Gastrocnemius medialis (tissue), 4 donors: ENCODE data around the gene PRKAR1A.

Experiments used
- POLR2A ChIP-seq, 2 donors: fragments of 450-650 bp; IDR thresholded peaks; one replicate each; pipeline ENCODE4 v1.6.1; 2017; ENCODE audit warnings: antibody characterized with exemption in 2 of 2, mild to moderate bottlenecking in 2 of 2, moderate library complexity in 2 of 2
- TF ChIP-seq, protein P1 (sequence below), 5 experiments: fragments of 450-650 bp in 3 of 5; fragments of 200-600 bp in 2 of 5; sonication (generic) in 2 of 5; IDR thresholded peaks in 4 of 5; conservative IDR thresholded peaks in 1 of 5; 1 replicate in 4 of 5; 2 replicates in 1 of 5; pipeline ENCODE4 v1.5.1; 2016 to 2019; ENCODE audit warnings: antibody characterized with exemption in 5 of 5, mild to moderate bottlenecking in 3 of 5, moderate library complexity in 3 of 5

GRCh38 chr17:68564415-68565111 lies 52.3 kb downstream of the PRKAR1A start:
- TF ChIP-seq, protein P1, sequence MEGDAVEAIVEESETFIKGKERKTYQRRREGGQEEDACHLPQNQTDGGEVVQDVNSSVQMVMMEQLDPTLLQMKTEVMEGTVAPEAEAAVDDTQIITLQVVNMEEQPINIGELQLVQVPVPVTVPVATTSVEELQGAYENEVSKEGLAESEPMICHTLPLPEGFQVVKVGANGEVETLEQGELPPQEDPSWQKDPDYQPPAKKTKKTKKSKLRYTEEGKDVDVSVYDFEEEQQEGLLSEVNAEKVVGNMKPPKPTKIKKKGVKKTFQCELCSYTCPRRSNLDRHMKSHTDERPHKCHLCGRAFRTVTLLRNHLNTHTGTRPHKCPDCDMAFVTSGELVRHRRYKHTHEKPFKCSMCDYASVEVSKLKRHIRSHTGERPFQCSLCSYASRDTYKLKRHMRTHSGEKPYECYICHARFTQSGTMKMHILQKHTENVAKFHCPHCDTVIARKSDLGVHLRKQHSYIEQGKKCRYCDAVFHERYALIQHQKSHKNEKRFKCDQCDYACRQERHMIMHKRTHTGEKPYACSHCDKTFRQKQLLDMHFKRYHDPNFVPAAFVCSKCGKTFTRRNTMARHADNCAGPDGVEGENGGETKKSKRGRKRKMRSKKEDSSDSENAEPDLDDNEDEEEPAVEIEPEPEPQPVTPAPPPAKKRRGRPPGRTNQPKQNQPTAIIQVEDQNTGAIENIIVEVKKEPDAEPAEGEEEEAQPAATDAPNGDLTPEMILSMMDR (IDR thresholded peaks at IDR 0.05 in 4 of 5, conservative IDR thresholded peaks at IDR 0.05 in 1 of 5), result no peak
- no peak for TF ChIP-seq POLR2A (IDR thresholded peaks at IDR 0.05)
